Osteoblast (primary cell): ENCODE measurements around the gene PLP2. TPM values are rescaled to one million over a fixed set of nuclear protein-coding genes. Genes with fewer than 3 reads are reported as not detected.

Source experiments
- DNase-seq: peaks from one replicate; pipeline ENCODE4 v3.0.0; 2011; ENCODE audit warnings: low spot score, mixed read lengths; ENCODE audit not compliant: insufficient read length; ENCODE audit errors: missing footprints
- H2AFZ ChIP-seq: 2 replicates; pipeline ENCODE4 v1.6.0; 2011; ENCODE audit warnings: mild to moderate bottlenecking, low read length
- H3K27ac ChIP-seq: 2 replicates; pipeline ENCODE4 v1.5.1; 2011; ENCODE audit warnings: mild to moderate bottlenecking, low read depth, low read length, moderate library complexity
- H3K27me3 ChIP-seq: 2 replicates; pipeline ENCODE4 v1.6.0; 2012; ENCODE audit warnings: mild to moderate bottlenecking, control low read depth, inconsistent platforms, low read length, moderate library complexity; ENCODE audit not compliant: insufficient read depth
- H3K36me3 ChIP-seq: 2 replicates; pipeline ENCODE4 v1.5.1; 2011; ENCODE audit warnings: mild to moderate bottlenecking, low read length, control low read depth, moderate library complexity; ENCODE audit not compliant: insufficient read depth
- H3K4me1 ChIP-seq: 2 replicates; pipeline ENCODE4 v1.5.1; 2011; ENCODE audit warnings: mild to moderate bottlenecking, low read length, control low read depth, moderate library complexity; ENCODE audit not compliant: insufficient read depth
- H3K4me2 ChIP-seq: 2 replicates; pipeline ENCODE4 v1.6.0; 2011; ENCODE audit warnings: mild to moderate bottlenecking, low read length; ENCODE audit not compliant: insufficient read depth
- H3K4me3 ChIP-seq: fragments of 200-600 bp; sonication (generic); 3 replicates; pipeline ENCODE4 v1.5.1; 2012; ENCODE audit warnings: mild to moderate bottlenecking, low read length, inconsistent platforms; ENCODE audit not compliant: insufficient read depth
- H3K79me2 ChIP-seq: 2 replicates; pipeline ENCODE4 v1.6.0; 2012; ENCODE audit warnings: mild to moderate bottlenecking, low read length, control low read depth, inconsistent platforms; ENCODE audit not compliant: insufficient read depth
- H3K9me3 ChIP-seq: 2 replicates; pipeline ENCODE4 v1.5.1; 2011; ENCODE audit warnings: low read depth, low read length, control low read depth
- H4K20me1 ChIP-seq: 2 replicates; pipeline ENCODE4 v1.6.0; 2012; ENCODE audit warnings: mild to moderate bottlenecking, low read length, control low read depth; ENCODE audit not compliant: insufficient read depth
- CTCF ChIP-seq: IDR thresholded peaks from 2 replicates; pipeline ENCODE4 v1.5.1; 2011; ENCODE audit warnings: mild to moderate bottlenecking, low read depth, low read length, moderate library complexity; ENCODE audit errors: extremely low read depth
- total RNA-seq: library from RNA; depleted of rRNA; stranded (reverse); fragments of >200 nt; gene quantifications from 2 replicates; pipeline ENCODE4 v1.2.3, GENCODE V29; 2012

PLP2 gene
- total RNA-seq, 1 donor = 21.0 TPM

- no peak overlapping the region for H3K4me3 ChIP-seq
- no peaks in the 10 kb centered on the region for H3K9me3 ChIP-seq
- peaks cover 5% of the 10 kb centered on the region for H4K20me1 ChIP-seq
- H2AFZ ChIP-seq = no peak overlapping the region
- peaks cover 8% of the 10 kb centered on the region for H3K79me2 ChIP-seq
- no peak for TF ChIP-seq CTCF
- H3K4me2 ChIP-seq = no peak overlapping the region
- DNase-seq = peak; percentile 63
- no peaks in the 10 kb centered on the region for H3K36me3 ChIP-seq
- no peaks in the 10 kb centered on the region for H3K27me3 ChIP-seq
- peaks cover 5% of the 10 kb centered on the region for H3K4me1 ChIP-seq
- no peak overlapping the region for H3K27ac ChIP-seq
These were observed 4.0 kb downstream of the PLP2 start for GRCh38 chrX:49175435-49176274.

GRCh38 chrX:49176421-49177326, 5.0 kb downstream of the PLP2 start:
- no peak overlapping the region for H2AFZ ChIP-seq
- no peak overlapping the region for H3K4me3 ChIP-seq
- TF ChIP-seq CTCF = no peak
- peaks cover 8% of the 10 kb centered on the region for H3K79me2 ChIP-seq
- H3K27ac ChIP-seq = no peak overlapping the region
- peak; percentile 77 for DNase-seq
- no peaks in the 10 kb centered on the region for H3K9me3 ChIP-seq
- no peak overlapping the region for H3K4me2 ChIP-seq
- H4K20me1 ChIP-seq = peaks cover 5% of the 10 kb centered on the region
- peaks cover 5% of the 10 kb centered on the region for H3K4me1 ChIP-seq
- H3K36me3 ChIP-seq = no peaks in the 10 kb centered on the region
- H3K27me3 ChIP-seq = no peaks in the 10 kb centered on the region

GRCh38 chrX:49177338-49177833, 5.7 kb downstream of the PLP2 start:
- Histone ChIP-seq H3K9me3 (no peaks in the 10 kb centered on the region), H2AFZ (no peak overlapping the region), H4K20me1 (peaks cover 5% of the 10 kb centered on the region), H3K79me2 (peaks cover 8% of the 10 kb centered on the region), H3K27ac (no peak overlapping the region), H3K27me3 (no peaks in the 10 kb centered on the region), H3K4me2 (no peak overlapping the region), H3K4me3 (no peak overlapping the region), H3K36me3 (no peaks in the 10 kb centered on the region), H3K4me1 (peaks cover 5% of the 10 kb centered on the region)
- peak; percentile 76 for DNase-seq
- no peak for TF ChIP-seq CTCF
